ENCODE results near the gene FGR. TPM values are rescaled to one million over a fixed set of nuclear protein-coding genes. Genes with fewer than 3 reads are reported as not detected.

The FGR gene
- total and polyA plus RNA-seq, 2 of the 13 experiments (the other 11 are each of a cell fraction or from before 2014, with no cell fraction given) = not detected

DNA sequence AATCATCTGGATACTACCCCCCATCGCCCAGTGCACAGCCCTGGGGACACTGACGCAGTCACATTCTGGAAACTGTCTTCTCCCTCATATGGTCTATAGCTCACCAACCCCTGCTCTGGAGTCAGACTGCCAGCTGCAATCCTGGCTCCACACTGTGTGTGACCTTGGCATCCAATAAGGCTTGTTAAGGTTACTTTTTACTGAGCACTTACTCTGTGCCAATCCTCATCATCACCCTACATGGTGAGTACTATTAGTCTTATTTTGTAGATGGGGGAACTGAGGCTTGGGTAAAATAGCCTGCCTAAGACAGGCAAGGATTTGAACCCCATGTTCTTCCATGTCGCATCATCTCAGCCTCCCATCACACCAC lies 65.9 kb downstream of the FGR start:
- Histone ChIP-seq H3K9me3 (ENCODE audit: low read length) (no peaks in the 10 kb centered on the region), H3K4me1 (ENCODE audit: insufficient read depth, low read length) (peaks cover 96% of the 10 kb centered on the region), H3K79me2 (ENCODE audit: insufficient read depth, low read length) (peaks cover 36% of the 10 kb centered on the region), H3K4me2 (ENCODE audit: low read depth, low read length) (peak overlapping the region; percentile 95), H3K9ac (ENCODE audit: insufficient read depth, low read depth, low read length) (peak overlapping the region; percentile 37; the same call in 1 of the 2 replicates), H3K27me3 (ENCODE audit: control insufficient read depth in 1 of 2, insufficient read depth in 2 of 2, low read length in 2 of 2) (no peaks in the 10 kb centered on the region), H3K4me3 (replicated peaks in 1 of 3; ENCODE audit: insufficient read depth in 1 of 3, low read depth in 2 of 3, low read length in 3 of 3) (peak overlapping the region in 2 of 3 experiments; percentile 47 to 66; a peak in 5 of 6 replicates), H3K36me3 (replicated peaks in 1 of 2; ENCODE audit: control insufficient read depth in 1 of 2, insufficient read depth in 2 of 2, low read length in 2 of 2) (no peaks in the 10 kb centered on the region), H3K27ac (ENCODE audit: extremely low read length, insufficient read depth, low read length) (peak overlapping the region; percentile 58), H4K20me1 (ENCODE audit: insufficient read depth, low read length) (peaks cover 12% of the 10 kb centered on the region), H2AFZ (ENCODE audit: low read length) (no peak overlapping the region)
- DNase-seq (ENCODE audit: low spot score) (no peak), ATAC-seq (peak; percentile 11), FAIRE-seq (no peak)
- no TSS peak for BruUV-seq (replicated peaks)
- intact Hi-C loops (cut with micrococcal nuclease; ENCODE audit: unreplicated experiment) = loop anchor here (5.0 kb wide), 1 partner anchor 33 kb away; the partner anchor contains the start of gene AHDC1
- in situ Hi-C loops (cut with HindIII; ENCODE audit: extremely low pct_ligation_motif_present, low pct_unique_long_range_greater_than_20kb) = no loop called here
- no peak for TF ChIP-seq MTF1 (CRISPR knock-in tag; IDR thresholded peaks at IDR 0.05)
- TF ChIP-seq ZNF747 (CRISPR knock-in tag; IDR thresholded peaks at IDR 0.05; ENCODE audit: borderline replicate concordance) = 0 out of 2 replicates have a peak, but pooled peaks have one; percentile 1
- TF ChIP-seq GLI4 (CRISPR knock-in tag; IDR thresholded peaks at IDR 0.05; ENCODE audit: borderline replicate concordance) = 0 out of 2 replicates have a peak, but pooled peaks have one; percentile 50
- no peak for TF ChIP-seq GABPB1 (CRISPR knock-in tag; IDR thresholded peaks at IDR 0.05)
- TF ChIP-seq, protein P1, sequence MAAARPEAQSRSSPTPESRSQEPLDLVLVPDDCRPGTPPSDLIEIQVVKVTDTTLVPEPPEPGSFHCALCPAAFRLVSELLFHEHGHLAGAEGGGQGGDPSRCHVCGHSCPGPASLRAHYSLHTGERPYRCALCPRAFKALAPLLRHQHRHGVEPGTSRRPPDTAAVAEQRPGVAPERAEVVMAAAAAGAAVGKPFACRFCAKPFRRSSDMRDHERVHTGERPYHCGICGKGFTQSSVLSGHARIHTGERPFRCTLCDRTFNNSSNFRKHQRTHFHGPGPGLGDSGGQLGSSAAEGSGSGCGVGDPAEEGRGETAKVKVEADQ (CRISPR knock-in tag; IDR thresholded peaks at IDR 0.05; ENCODE audit: borderline replicate concordance) = 0 out of 2 replicates have a peak, but pooled peaks have one; percentile 17
- 54% methylated on average over 3 of the region's 3 CpGs for WGBS (ENCODE audit: low lambda C conversion rate)
- POLR2A ChIA-PET = interaction anchor here (0.9 to 4.2 kb wide), 8 partner anchors 11 to 42 kb away, joined by 3 to 38 read pairs (median 10); partner anchors contain the start of gene AHDC1
- CTCF ChIA-PET (ENCODE audit: low intra/inter-chr PET ratio, low total read pairs) = interaction anchor here (1.0 to 1.4 kb wide), 3 partner anchors 37 to 93 kb away, joined by 3 to 7 read pairs (median 4); no protein-coding TSS in a partner anchor
